AG10803 (cell line): Measurements from ENCODE around the gene SLC37A1.

Experiments used
- DNase-seq: peaks from one replicate; pipeline ENCODE4 v3.0.0; 2010; ENCODE audit warnings: low read depth
- H3K4me3 ChIP-seq: 2 replicates; pipeline ENCODE4 v1.5.1; 2011; ENCODE audit warnings: mild to moderate bottlenecking, low read length, control low read depth
- TF ChIP-seq, protein P1 (sequence below): conservative IDR thresholded peaks from 2 replicates; pipeline ENCODE4 v1.5.1; 2011; ENCODE audit warnings: mild to moderate bottlenecking, low read length, control low read depth, inconsistent platforms

SLC37A1 gene

DNA sequence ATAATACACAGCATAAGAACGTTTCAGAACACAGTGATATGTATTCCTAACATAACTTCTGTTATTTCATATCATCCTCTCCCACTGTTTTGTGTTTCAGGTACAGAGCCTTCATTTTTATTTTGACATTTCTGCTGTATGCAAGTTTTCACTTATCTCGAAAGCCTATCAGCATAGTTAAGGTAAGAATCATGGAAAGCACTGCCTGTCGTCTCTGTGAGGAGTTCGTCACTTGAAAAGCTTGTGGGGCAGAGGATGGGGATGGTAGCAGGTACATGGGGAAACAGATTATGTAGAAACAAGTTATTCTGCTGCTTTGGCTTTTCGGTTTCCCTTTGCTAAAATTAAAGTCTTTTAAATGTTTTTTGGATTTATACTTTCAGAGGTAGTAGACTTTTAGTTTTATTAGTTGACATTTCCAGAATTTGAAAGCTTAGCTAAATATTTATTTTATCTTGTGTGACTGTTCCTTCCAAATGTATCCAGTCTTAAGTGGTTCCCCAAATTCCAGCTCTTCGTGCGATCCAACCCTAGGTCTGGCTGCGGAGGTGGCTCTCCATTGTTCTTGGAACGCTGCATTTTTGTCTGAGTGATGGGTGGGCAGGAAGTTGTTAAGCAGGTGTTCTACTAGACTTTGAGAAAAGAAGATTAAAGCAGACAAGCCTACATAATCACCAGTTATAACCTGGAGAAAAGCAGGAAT is 12.2 kb downstream of the SLC37A1 start:
- TF ChIP-seq, protein P1, sequence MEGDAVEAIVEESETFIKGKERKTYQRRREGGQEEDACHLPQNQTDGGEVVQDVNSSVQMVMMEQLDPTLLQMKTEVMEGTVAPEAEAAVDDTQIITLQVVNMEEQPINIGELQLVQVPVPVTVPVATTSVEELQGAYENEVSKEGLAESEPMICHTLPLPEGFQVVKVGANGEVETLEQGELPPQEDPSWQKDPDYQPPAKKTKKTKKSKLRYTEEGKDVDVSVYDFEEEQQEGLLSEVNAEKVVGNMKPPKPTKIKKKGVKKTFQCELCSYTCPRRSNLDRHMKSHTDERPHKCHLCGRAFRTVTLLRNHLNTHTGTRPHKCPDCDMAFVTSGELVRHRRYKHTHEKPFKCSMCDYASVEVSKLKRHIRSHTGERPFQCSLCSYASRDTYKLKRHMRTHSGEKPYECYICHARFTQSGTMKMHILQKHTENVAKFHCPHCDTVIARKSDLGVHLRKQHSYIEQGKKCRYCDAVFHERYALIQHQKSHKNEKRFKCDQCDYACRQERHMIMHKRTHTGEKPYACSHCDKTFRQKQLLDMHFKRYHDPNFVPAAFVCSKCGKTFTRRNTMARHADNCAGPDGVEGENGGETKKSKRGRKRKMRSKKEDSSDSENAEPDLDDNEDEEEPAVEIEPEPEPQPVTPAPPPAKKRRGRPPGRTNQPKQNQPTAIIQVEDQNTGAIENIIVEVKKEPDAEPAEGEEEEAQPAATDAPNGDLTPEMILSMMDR, result no peak
- H3K4me3 ChIP-seq, result no peak overlapping the region
- DNase-seq, result no peak

DNA sequence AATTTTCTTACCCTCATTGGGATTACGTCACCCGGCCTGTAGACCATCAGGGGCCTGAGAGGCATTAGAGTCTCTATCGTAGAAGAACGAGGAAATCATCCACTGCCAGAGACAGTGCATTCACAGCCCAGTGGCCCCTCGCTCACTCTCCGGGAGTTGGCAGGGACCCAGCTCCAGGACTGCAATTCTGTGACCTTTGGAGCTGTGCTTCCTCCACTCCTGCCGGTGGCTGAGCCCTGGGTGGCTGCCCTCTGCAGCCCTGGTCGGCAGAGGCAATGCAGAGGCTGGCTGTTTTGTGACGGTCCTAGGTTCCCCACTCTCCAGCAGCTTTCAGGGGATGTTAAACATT is 12.7 kb downstream of the SLC37A1 start:
- no peak overlapping the region for H3K4me3 ChIP-seq
- no peak for DNase-seq
- TF ChIP-seq, protein P1, result no peak

DNA sequence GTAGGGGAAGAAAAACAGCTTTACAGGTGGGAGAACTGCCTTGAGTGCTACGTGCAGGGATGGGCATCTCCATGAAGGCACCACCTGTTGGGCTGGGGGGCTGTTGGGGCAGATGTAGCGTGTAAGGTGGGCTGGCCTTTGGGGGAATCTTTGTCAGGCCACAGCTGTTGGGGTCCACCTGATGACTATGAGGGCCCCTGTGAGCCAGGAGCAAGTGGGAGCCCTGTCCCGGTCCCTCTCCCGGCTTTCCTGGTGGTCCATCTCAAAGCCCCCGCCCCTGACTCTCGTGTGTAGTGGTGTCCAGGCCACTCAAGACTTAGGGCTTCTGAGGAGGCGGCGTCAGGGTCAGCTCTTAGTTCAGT is 13.5 kb downstream of the SLC37A1 start:
- no peak overlapping the region for H3K4me3 ChIP-seq
- TF ChIP-seq, protein P1, result no peak
- no peak for DNase-seq

DNA sequence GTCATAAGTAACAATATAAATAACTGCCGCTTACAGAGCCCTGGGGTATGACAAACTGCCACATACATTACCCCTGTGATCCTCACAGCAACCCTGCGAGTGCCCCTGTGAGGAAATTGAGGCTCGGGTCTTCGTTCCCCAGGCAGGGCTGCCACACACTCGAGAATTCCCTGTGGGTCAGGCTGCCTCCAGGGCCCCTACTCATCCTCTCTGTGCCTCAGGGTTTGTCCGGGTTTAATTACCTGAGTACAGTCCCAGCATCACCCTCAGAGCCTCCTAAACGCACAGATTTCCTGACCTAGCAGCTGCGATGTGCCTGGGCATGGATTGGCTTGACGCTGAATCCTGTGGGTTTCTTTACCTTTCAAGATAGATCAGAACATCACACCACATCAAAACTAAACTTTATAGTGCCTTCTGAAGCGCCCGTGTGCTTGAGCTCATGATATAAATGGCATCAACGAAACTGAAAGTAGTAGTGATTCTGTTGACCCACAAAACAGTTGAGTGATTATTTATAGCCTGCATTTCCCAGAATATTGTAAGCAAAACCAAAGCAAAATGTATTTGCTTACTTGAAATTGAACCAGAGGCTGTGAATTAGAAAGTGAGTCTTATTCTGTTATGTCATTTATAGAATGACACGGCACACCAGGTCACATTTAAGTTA is 14.0 kb downstream of the SLC37A1 start:
- no peak for DNase-seq

DNA sequence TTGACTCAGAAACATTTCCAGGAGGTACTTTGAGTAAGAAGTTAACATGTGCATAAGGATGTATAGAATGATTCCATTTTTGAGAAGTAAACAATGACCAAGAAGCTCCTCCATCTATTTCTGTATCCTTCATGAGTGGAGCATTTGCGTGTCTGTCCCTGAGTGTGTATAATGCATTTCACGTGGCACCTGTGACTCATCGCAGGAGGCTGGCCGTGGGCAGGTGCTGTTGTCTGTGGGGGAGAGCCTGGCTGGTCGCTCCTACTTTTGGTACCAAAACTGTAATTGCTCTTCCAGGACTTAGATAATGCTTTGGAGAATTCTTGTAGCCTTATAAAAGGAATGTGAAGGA is 16.5 kb downstream of the SLC37A1 start:
- no peak overlapping the region for H3K4me3 ChIP-seq
- TF ChIP-seq, protein P1, result no peak

More for the DNA sequence above, 14.0 kb downstream of the SLC37A1 start:
- H3K4me3 ChIP-seq, result no peak overlapping the region
- TF ChIP-seq, protein P1, result no peak

DNA sequence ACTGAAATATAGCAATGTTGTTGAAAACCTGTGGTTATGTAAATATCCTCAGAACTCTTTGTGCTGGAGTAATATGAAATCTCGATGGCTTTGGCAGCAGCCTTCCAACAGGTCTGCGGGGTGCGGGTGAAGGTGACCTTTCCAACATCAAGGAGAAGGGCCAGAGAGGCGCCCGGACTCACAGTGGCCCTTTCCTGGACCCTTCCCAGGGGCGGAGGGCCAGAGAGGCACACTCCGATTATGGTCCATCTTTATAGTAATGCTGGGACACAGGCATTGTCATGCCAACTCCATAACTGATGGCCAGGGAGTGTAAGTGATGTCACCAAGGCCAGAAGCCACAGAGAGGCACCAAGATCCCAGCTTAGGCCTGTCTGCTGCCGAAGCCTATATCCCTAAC is 18.1 kb downstream of the SLC37A1 start:
- no peak for DNase-seq
- no peak overlapping the region for H3K4me3 ChIP-seq
- TF ChIP-seq, protein P1, result no peak

More for the DNA sequence above, 16.5 kb downstream of the SLC37A1 start:
- DNase-seq, result no peak
